Coronary artery (tissue), 2 donors: ENCODE results near the gene MYO1G.

Source experiments
- DNase-seq: peaks from one replicate; pipeline ENCODE4 v3.0.0-alpha.2; 2017; ENCODE audit warnings: low spot score
- H3K27ac ChIP-seq, 2 donors: fragments of 200-600 bp; sonication (generic); one replicate each; pipeline ENCODE4 v1.5.1; 2016 to 2019
- H3K4me3 ChIP-seq: fragments of 200-600 bp; sonication (generic); 2 replicates; pipeline ENCODE4 v1.5.1; 2016; ENCODE audit warnings: mild to moderate bottlenecking, moderate library complexity
- TF ChIP-seq, protein P1 (sequence below): fragments of 200-600 bp; sonication (generic); IDR thresholded peaks from one replicate; pipeline ENCODE4 v1.5.1; 2019; ENCODE audit warnings: antibody characterized with exemption

Gene MYO1G

DNA sequence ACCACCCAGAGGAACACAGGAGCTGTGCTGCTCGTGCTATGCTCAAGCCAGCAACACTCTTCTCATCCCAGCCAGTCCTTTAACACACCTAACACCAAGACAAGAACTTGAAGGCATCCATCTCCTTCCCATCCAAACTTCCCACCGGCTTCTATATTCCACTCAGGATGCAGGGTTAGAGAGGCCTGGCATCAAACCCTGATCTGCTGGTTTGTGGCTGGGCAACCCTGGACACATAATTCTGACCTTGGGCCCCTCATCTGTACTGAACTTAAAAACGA lies 5.6 kb upstream of the MYO1G start:
- TF ChIP-seq, protein P1, sequence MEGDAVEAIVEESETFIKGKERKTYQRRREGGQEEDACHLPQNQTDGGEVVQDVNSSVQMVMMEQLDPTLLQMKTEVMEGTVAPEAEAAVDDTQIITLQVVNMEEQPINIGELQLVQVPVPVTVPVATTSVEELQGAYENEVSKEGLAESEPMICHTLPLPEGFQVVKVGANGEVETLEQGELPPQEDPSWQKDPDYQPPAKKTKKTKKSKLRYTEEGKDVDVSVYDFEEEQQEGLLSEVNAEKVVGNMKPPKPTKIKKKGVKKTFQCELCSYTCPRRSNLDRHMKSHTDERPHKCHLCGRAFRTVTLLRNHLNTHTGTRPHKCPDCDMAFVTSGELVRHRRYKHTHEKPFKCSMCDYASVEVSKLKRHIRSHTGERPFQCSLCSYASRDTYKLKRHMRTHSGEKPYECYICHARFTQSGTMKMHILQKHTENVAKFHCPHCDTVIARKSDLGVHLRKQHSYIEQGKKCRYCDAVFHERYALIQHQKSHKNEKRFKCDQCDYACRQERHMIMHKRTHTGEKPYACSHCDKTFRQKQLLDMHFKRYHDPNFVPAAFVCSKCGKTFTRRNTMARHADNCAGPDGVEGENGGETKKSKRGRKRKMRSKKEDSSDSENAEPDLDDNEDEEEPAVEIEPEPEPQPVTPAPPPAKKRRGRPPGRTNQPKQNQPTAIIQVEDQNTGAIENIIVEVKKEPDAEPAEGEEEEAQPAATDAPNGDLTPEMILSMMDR, result no peak
- Histone ChIP-seq H3K4me3 (no peak overlapping the region), H3K27ac (no peak overlapping the region)
- no peak for DNase-seq

DNA sequence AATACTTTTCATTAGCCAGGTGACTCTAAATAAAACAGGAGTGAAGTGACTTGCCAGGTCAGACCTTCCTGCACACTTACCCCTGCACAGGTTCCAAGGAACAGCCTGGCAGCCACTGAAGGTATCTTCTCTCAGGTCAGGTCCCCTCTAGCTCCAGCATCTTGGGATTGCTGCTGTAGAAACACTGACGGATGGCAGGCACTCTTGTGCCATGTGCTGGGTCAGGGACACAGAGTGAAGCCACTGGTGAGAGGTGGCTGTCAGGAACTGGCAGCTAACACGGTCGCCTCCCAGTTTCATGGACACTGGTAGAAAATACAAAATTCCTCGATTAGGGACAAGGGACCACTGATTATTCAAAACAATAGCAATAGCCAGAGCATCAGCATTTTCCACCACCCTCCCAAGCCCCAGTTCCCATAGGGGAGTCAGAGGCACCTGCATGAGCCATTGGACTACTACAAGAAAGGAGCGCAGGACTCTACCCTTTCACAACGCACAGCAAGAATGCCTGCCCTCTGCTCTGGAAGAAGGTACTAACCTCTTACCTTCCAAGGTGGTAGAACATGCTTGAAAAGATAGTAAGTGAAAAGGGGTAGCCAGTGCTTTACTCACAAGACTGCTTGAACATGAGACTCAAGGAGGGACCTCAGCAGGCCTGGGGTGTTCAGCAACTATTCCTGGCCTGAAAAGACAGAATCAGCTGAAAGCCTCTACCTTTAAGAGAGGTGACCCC lies 5.1 kb upstream of the MYO1G start:
- TF ChIP-seq, protein P1, result no peak
- no peak for DNase-seq
- Histone ChIP-seq H3K27ac (no peak overlapping the region), H3K4me3 (no peak overlapping the region)

DNA sequence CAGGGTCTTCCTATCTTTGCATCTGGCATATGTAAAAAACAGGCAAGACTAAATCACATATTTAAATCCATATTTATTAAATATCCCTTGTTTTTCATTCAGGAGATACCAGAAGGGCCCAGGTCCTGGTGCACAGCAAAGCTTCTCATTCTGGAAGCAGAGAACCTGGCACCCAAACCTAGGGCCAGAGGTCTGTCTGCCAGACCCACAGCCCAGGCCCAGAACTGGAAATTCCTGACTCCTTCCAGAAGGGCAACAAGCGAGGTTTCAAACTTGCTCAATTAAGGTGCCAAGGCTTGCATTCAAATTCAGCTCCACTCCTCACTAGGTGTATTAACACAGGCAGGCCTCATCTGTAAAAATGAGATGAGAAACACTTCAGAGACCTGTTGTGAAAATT lies 4.2 kb upstream of the MYO1G start:
- Histone ChIP-seq H3K27ac (no peak overlapping the region), H3K4me3 (no peak overlapping the region)
- no peak for DNase-seq
- TF ChIP-seq, protein P1, result no peak

DNA sequence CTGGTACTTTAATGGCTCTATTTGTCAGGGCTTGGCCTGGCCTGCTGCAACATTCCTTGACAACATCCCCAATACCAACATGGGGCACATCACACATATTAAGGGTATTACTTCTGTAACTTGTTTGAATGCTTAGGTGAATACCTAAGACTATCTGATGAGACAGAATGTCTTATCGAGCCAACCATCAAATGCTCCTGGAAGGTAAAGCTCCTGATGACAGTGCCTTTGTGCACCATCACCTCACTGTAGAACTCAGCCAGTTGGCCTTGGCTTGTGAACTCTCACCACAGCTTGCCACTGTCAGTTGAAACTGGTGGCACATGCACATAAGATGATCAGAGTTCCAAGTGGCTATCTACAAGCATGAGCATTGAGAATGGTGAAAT lies 3.7 kb upstream of the MYO1G start:
- no peak overlapping the region for H3K27ac ChIP-seq
- DNase-seq, result no peak

DNA sequence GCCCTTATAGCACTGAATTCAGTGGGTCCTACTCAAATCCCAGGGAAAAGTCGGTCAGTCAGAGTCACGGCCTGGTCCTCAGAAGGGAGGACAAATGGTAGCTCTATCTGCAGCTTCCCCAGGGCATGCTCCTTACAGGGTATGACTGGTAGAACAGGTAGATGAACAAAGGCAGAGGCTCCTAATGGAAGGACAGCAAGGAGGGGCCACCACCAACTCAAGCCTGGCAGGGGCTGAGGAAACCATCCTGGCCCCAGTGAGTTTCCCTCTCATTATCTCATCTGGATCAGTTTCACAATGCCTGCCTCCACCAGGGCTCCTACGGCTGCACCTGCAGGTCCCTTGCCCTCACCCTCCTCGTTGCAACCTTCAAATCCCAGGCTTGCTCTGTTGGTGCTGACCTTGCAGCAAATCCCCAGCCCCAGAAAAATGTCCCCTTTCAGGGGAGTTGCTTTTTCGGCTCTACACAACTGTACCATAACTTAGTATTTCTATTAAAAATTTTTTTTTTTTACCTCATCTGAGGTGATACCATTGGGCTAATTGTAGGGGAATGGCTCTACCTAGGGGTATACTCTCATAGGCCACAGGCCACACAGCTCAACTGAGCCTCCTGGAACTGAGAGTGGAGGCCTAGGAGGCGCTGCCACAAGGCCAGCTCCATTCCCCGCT lies 2.4 kb upstream of the MYO1G start:
- TF ChIP-seq, protein P1, result no peak
- Histone ChIP-seq H3K27ac (peak overlapping the region in 1 of 2 donors; percentile 73), H3K4me3 (no peak overlapping the region)
- DNase-seq, result no peak

More for the DNA sequence above, 3.7 kb upstream of the MYO1G start:
- no peak overlapping the region for H3K4me3 ChIP-seq
- TF ChIP-seq, protein P1, result no peak

DNA sequence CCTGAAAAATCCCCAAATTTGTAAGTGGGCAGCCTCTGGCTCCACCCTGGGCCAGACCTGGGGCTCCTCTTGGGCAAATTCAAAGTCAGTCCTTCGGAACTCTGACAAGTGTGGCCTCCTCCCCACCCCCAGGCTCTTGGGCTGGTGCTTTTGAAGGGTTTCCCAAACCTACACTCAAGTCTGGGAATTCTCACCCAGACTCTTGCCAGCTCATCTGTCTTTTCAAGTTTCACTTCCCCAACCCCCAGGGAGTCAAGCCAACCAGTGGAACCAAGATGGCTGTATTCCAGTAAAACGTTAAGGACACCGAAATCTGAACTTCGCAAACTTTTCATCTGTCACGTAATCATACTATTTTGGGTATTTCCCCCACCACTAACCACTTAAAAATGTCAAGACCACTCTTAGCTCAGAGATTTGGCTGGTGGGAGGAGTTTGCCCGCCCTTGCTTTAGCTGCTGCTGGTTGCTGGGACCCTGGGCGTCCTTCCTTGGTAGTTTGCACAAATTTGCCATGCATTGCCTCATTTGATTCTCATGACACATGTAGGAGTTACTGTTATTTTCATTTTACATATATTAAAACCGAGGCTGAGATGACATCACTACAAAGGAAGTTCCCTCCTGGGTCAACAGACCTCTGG lies 1.7 kb upstream of the MYO1G start:
- peak overlapping the region in 1 of 2 donors; percentile 73 for H3K27ac ChIP-seq
- TF ChIP-seq, protein P1, result no peak
- no peak overlapping the region for H3K4me3 ChIP-seq
- DNase-seq, result no peak
